ENCODE data around the gene CEP41. TPM values are rescaled to one million over a fixed set of nuclear protein-coding genes. Genes with fewer than 3 reads are reported as not detected.

The CEP41 gene
- total and polyA plus RNA-seq, 2 donors from 2014 or later = 8.1 to 12.7 TPM

DNA sequence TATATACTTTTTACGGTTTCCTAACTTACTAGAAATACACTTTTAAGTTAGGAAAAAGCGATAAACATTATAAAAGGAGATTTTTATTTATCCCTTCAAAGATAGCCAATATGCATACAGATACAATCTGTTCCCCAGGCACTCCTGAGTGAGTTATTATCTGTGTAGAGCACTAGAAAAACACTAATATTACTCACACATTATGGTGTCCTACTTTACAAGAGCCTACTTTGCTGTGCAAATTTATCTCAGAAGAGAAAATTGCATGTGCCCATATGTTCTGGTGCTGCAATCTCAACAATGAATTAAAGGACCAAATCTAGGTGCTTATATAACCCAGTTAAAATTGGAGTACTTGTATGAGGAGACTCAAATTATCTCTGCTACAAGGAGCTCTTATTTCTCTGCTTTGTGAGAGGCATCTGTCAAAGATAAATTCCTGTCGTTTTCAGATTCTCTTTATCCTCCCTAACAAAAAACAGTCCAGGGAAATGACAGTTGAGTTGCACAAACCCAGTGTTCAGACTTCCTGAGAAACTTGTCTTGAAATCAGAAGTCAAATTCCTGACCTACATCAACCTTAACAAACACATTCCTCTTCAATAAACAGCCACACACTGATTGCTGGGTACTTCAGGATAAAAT, 31.6 kb downstream of the CEP41 start:
- DNase-seq = peak in 1 of 5 donors; percentile 39
- no peak for FAIRE-seq
- Histone ChIP-seq H3K9me3 (ENCODE audit: control insufficient read depth in 2 of 3, insufficient read depth in 1 of 3, low read length in 3 of 3) (no peaks in the 10 kb centered on the region), H3K27me3 (ENCODE audit: control insufficient read depth, insufficient read depth, low read length) (no peaks in the 10 kb centered on the region), H3K27ac (ENCODE audit: low read depth in 2 of 2, low read length in 2 of 2) (no peak overlapping the region), H3K4me3 (ENCODE audit: low read length in 3 of 3) (no peak overlapping the region), H3K4me1 (ENCODE audit: control insufficient read depth in 2 of 3, insufficient read depth in 2 of 3, low read depth in 1 of 3, low read length in 3 of 3) (no peaks in the 10 kb centered on the region), H3K9ac (ENCODE audit: low read length in 3 of 3) (no peak overlapping the region), H3K36me3 (ENCODE audit: control insufficient read depth in 2 of 3, insufficient read depth in 3 of 3, low read length in 3 of 3) (no peaks in the 10 kb centered on the region)
- TF ChIP-seq, protein P1, sequence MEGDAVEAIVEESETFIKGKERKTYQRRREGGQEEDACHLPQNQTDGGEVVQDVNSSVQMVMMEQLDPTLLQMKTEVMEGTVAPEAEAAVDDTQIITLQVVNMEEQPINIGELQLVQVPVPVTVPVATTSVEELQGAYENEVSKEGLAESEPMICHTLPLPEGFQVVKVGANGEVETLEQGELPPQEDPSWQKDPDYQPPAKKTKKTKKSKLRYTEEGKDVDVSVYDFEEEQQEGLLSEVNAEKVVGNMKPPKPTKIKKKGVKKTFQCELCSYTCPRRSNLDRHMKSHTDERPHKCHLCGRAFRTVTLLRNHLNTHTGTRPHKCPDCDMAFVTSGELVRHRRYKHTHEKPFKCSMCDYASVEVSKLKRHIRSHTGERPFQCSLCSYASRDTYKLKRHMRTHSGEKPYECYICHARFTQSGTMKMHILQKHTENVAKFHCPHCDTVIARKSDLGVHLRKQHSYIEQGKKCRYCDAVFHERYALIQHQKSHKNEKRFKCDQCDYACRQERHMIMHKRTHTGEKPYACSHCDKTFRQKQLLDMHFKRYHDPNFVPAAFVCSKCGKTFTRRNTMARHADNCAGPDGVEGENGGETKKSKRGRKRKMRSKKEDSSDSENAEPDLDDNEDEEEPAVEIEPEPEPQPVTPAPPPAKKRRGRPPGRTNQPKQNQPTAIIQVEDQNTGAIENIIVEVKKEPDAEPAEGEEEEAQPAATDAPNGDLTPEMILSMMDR (IDR thresholded peaks at IDR 0.05; ENCODE audit: borderline replicate concordance, extremely low read depth, insufficient read depth) = no peak
- intact Hi-C loops (cut with DNase I) = no loop called here

DNA sequence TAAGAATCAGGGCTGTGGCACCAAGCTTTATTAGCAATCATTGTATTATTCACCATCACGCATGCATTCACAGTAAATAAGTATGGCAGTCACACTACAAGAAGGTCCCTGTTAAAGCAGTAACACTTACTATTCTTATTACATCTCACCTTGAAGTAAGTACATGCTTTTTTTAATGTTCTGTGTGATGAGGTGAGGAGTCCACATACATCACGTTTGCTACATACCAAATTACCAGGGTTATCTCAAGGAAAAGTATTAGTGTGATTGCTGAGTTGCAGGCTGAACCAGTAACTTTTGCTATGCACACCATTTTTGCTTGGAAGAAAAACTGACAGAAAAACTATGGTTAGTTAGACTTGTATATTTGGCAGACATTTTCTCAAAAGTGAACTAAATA, 35.8 kb downstream of the CEP41 start:
- Histone ChIP-seq H3K27me3 (ENCODE audit: control insufficient read depth, insufficient read depth, low read length) (no peaks in the 10 kb centered on the region), H3K27ac (ENCODE audit: low read depth in 2 of 2, low read length in 2 of 2) (no peak overlapping the region), H3K36me3 (ENCODE audit: control insufficient read depth in 2 of 3, insufficient read depth in 3 of 3, low read length in 3 of 3) (peaks cover 0 to 4% (median 0%) of the 10 kb centered on the region in 3 donors), H3K9me3 (ENCODE audit: control insufficient read depth in 2 of 3, insufficient read depth in 1 of 3, low read length in 3 of 3) (no peaks in the 10 kb centered on the region), H3K4me3 (ENCODE audit: low read length in 3 of 3) (no peak overlapping the region), H3K4me1 (ENCODE audit: control insufficient read depth in 2 of 3, insufficient read depth in 2 of 3, low read depth in 1 of 3, low read length in 3 of 3) (no peaks in the 10 kb centered on the region), H3K9ac (ENCODE audit: low read length in 3 of 3) (no peak overlapping the region)
- TF ChIP-seq, protein P1 (IDR thresholded peaks at IDR 0.05; ENCODE audit: borderline replicate concordance, extremely low read depth, insufficient read depth) = no peak
- DNase-seq = no peak
- intact Hi-C loops (cut with DNase I) = no loop called here
- FAIRE-seq = no peak

DNA sequence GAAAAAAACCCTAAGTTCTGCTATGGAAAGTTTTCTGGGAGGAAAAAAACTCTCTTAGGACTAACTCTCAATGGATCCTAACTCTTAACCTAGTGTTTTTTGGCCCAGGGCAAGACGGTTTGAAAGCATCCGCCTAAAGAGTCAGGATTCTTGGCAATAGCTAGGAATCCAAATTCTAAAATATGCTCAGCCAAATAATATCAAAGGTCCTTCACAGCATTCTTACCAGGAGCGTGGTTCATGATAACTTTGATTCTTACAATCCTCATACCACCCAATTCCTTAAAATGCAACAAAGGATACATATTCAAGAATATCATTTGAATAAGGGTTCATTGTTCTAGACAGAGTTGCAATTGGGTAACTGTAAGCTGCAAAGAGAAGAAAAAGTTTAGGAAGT, 39.2 kb downstream of the CEP41 start:
- Histone ChIP-seq H3K9me3 (ENCODE audit: control insufficient read depth in 2 of 3, insufficient read depth in 1 of 3, low read length in 3 of 3) (no peaks in the 10 kb centered on the region), H3K27me3 (ENCODE audit: control insufficient read depth, insufficient read depth, low read length) (no peaks in the 10 kb centered on the region), H3K36me3 (ENCODE audit: control insufficient read depth in 2 of 3, insufficient read depth in 3 of 3, low read length in 3 of 3) (peaks cover 0 to 4% (median 0%) of the 10 kb centered on the region in 3 donors), H3K4me1 (ENCODE audit: control insufficient read depth in 2 of 3, insufficient read depth in 2 of 3, low read depth in 1 of 3, low read length in 3 of 3) (peaks cover 0 to 4% (median 3%) of the 10 kb centered on the region in 3 donors), H3K4me3 (ENCODE audit: low read length in 3 of 3) (no peak overlapping the region), H3K27ac (ENCODE audit: low read depth in 2 of 2, low read length in 2 of 2) (no peak overlapping the region), H3K9ac (ENCODE audit: low read length in 3 of 3) (no peak overlapping the region)
- FAIRE-seq (no peak), DNase-seq (no peak)
- TF ChIP-seq, protein P1 (IDR thresholded peaks at IDR 0.05; ENCODE audit: borderline replicate concordance, extremely low read depth, insufficient read depth) = no peak
- intact Hi-C loops (cut with DNase I) = no loop called here

Data from kidney (tissue), 14 donors.